ENCODE data around the gene RERE.

RERE gene

GRCh38 chr1:8337776-8338525 lies 479.5 kb downstream of the RERE start:
- DNase-seq, result no peak

GRCh38 chr1:8335246-8335645 lies 482.2 kb downstream of the RERE start:
- no peak for DNase-seq

DNA sequence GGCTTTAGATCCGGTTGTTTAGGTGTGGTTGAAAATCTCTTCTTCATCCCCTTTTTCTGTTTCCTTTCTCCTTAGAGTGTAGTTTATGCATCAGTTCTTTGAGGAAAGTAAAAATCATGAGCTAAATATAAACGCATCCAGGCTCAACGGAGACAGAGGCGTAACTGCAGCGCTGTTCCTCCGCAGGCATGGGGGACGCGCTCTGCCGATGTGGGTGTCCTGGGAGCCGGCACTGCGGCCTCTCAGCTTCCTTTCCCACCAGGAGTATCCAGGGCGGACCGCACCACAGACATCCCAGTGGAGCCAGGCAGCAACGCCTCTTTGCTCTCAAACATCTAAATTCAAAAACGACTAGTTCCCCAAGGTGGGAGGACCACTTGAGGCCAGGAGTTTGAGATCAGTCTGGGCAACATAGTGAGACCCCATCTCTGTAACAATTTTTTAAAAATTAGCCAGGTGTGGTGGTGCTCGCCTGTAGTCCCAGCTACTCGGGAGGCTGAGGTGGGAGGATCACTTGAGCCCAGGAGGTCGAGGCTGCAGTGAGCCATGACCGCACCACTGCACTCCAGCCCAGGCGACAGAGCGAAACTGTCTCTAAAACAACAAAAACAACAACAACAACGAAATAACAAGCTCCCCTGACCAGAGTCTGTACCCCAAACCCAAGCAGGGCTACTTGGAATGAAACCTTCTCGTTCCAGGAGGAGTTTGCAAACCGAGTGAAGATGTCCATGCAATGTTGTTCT lies 483.2 kb downstream of the RERE start:
- DNase-seq, result no peak

GRCh38 chr1:8333246-8333987 lies 484.0 kb downstream of the RERE start:
- DNase-seq, result no peak

- DNase-seq, result no peak
Observed at GRCh38 chr1:8332806-8333205, 484.6 kb downstream of the RERE start.

DNA sequence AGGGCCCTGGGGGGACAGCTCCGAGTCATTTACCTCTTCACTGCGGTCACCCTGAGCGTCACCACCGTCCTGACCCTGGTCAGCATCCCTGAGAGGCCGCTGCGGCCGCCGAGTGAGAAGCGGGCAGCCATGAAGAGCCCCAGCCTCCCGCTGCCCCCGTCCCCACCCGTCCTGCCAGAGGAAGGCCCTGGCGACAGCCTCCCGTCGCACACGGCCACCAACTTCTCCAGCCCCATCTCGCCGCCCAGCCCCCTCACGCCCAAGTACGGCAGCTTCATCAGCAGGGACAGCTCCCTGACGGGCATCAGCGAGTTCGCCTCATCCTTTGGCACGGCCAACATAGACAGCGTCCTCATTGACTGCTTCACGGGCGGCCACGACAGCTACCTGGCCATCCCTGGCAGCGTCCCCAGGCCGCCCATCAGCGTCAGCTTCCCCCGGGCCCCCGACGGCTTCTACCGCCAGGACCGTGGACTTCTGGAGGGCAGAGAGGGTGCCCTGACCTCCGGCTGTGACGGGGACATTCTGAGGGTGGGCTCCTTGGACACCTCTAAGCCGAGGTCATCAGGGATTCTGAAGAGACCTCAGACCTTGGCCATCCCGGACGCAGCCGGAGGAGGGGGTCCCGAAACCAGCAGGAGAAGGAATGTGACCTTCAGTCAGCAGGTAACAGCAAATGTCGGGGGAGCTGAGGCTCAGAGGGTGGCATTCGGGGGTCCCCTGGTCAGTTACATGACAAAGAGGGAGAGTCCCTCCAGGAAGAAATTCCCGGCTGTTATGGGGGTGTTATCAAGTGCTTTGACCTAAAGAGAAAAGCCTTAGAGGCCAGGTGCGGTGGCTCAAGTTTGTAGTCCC lies 486.9 kb downstream of the RERE start:
- DNase-seq, result no peak

DNA sequence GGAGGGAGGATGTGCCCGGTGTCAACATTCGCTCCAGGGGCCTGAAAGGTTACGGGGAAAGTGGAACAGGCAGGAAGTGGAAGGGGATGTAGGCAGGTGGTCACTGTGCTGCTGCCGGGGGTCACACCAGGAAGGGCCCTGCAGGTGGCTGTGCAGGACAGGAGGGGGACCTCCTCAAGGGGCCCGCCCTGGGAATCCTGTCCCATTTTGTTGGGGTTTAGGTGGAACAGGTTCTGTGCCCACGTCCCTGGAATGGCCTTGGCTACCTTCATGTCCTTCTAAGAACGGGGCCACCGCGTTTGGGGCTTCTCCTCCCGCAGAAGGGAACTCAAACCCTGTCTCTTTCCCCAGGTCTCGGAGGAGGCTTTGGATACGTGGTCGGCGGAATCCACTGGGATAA lies 487.6 kb downstream of the RERE start:
- no peak for DNase-seq

DNA sequence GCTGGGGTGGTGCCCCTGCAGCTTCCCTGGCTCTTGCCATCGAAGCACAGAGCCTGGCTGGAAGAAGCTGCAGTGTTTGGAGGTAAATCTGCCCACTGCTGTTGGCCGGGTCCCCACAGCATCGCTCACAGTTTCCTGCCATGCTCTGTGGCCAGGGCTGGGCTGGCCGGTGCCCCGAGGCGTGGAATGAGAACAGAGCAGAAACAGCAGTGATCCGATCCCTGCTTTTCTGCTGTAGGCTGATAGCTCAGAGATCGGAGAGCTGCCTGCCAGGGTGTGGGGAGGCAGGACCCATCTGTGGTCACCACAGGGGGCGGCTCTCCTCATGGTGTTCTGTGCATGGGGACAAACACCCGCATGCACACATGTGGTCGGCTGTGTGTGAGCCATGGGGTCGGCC lies 488.0 kb downstream of the RERE start:
- no peak for DNase-seq

DNA sequence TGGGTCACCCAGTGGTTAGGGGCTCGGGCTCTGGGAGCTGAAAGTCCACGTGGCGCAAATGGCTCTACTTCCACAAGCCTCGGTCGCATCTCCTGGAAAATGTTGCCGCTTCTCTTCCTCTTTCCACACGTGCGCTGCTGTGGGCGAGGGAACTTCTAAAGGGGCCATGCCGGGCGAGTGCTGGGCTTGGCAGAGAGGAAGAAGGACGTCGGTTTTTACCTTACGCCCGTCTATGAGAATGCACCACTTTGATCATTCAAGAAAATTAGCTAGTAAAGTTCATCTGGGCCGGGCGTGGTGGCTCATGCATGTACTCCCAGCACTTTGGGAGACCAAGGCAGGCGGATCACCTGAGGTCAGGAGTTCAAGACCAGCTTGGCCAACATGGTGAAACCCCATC lies 489.2 kb downstream of the RERE start:
- DNase-seq, result no peak

- no peak for DNase-seq
Observed at GRCh38 chr1:8326265-8326664, 491.2 kb downstream of the RERE start.

- DNase-seq, result no peak
Observed at GRCh38 chr1:8325771-8326170, 491.7 kb downstream of the RERE start.

DNA sequence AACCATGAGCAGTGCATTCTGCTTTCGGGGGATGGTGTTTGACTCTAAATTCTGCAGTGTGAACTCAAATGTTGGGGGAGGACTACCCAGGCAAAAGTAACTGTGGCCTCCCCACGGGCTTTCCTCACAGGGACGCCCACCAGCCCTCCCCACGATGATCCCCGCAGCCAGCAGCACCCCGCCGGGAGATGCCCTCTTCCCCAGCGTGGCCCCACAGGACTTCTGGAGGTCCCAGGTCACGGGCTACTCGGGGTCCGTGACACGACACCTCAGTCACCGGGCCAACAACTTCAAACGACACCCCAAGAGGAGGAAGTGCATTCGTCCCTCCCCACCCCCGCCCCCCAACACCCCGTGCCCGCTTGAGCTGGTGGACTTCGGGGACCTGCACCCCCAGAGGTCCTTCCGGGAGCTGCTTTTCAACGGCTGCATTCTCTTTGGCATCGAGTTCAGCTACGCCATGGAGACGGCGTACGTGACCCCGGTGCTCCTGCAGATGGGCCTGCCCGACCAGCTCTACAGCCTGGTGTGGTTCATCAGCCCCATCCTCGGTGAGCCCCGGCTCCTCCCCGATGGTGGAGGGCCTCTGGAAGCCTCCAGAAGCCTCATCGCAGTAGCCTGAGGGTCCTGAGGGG lies 493.1 kb downstream of the RERE start:
- no peak for DNase-seq

DNA sequence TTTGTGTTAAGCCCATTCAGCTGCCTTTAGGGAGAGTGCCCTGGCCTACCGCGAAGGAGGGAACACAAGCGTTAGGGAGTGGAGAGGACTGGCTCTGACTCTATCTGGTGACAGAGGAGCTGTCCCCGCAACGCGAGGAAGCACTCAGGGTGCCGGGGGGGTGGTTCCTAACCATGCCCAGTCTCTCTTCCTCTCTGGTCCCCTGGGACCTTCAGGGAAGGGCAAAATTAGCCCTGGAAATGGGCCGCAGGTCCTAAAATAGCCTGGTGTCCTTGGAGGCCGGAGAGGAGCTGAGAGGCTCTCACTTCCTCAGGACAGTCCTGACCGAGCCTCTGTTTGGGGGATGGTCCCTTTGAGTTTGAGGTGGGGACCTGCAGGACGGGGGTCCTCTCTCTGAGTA lies 493.7 kb downstream of the RERE start:
- no peak for DNase-seq

GRCh38 chr1:8321612-8322011 lies 495.8 kb downstream of the RERE start:
- DNase-seq, result no peak

- DNase-seq, result no peak
Observed at GRCh38 chr1:8318436-8318835, 499.0 kb downstream of the RERE start.

DNA sequence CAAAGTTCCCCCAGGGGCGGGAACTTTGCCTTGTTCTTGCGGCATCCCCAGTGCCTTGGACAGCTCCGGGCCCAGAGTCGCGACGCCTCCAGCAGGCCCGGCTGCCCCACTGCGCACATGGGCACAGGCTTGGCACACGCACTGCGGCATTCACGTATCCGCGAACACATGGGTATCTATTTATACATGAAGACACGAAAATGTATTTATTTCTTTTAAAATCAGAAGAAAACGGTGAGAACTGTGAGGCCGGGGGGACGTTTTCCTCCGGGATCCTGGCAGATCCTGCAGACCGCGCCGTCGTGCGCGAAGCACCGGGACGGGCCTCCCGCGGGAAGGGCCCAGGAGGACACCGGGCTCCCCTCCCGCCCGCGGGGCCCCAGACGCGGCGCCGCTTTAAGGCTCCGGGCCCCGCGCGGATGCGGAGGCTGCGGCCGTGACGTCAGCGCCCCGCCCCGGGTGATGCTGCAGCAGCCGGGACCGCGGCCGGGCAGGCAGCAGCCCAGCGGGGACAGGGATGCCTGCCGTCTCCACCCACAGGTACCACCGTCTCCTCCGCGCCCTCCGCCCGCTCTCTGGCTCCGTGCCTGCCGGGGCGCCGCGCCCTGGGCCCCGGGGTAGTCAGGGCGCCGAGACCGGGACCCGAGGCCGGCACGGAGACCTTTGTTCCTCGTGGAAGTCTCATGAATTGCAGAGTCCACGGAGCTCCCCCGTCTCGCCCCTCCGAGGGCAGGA lies 499.6 kb downstream of the RERE start, which contains the start of gene SLC45A1:
Gene SLC45A1 (plus strand): TSS at position 468 of the 735 bp plus-strand sequence. CDS start 6,216 bp downstream, outside the sequence.
- peak; percentile 74 for DNase-seq

DNA sequence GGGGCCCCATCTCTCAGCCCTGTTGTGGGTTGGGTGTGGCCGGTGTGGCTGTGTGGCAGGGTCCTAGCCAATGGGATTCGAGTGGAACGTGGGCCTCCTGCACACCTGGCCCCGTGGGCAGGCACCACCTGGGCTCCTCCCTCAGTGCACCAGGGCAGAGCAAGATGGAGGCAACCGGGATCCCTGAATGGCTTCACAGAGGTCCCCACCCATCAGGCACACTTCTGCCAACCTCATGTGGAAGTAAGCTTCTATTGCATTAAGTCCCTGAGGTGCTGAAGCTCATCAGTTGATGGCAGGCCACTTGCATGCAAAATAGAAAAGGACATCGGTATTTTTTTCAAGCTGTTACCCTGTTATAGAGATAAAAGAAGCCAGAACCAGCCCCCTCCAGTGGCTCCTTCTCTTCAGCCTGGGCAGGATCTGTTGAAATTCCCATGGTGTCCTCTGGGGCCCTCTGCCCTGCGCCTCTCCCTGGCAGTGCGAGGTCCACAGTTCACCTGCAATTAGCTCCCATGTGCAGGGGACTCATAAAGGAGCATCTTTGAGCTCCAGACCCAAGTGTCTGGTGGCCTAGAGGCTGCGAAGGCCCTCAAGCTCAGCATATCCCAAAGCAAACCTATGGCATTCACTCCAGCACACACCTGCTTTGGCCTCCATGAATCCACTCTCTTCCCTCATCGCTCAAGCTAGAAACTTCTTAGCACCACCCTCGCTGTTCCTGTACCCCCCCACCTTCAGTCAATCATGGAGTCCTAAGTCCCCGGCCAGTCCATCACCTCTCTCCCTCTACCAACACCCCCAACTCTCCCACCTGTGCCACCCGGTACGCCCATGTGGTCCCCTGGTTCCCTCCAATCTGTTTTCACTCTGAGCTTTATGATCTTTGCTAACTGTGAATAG lies 501.6 kb downstream of the RERE start:
- DNase-seq, result no peak

- peak; percentile 84 for DNase-seq
Observed at GRCh38 chr1:8314346-8315280, 502.8 kb downstream of the RERE start.

- DNase-seq, result no peak
Observed at GRCh38 chr1:8313231-8313630, 504.2 kb downstream of the RERE start.
